HG03064 (cell line): Measurements from ENCODE around the gene TGFBR3.

ENCODE experiments used
- ATAC-seq: cut with Tn5 transposase; IDR thresholded peaks from one replicate; pipeline ENCODE4 v1.9.1; 2021; ENCODE audit warnings: low read depth; ENCODE audit not compliant: unreplicated experiment

Gene TGFBR3

DNA sequence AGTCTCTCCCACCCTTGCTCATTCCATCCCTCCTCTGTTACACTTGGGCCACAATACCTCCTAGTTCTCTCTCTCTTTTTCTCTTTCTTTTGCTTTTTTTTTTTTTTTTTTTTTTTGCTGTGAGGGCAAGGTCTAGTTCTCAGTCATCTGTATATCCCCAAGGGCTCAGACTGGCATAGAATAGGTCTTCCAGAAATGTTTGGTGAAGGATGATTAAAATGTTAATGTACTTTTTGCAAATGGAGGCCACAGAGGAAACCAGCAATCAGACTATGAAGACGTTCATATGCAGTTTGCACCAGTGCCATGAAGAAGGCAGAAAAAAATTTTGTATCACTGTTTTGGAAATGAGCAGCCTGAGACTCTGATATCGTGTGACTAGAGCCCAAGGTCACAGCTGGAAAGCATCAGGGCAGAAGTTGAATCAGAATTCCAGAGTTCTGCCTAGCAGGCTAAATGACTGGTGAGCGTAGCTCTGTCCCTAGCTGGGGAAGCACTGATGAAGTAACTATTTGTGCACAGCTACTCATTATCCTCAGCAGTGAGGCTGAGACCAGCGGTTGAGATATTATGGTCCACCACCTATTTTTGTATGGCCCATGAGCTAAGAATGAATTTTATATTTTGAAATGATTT is 186.5 kb downstream of the TGFBR3 start:
- ATAC-seq: no peak

DNA sequence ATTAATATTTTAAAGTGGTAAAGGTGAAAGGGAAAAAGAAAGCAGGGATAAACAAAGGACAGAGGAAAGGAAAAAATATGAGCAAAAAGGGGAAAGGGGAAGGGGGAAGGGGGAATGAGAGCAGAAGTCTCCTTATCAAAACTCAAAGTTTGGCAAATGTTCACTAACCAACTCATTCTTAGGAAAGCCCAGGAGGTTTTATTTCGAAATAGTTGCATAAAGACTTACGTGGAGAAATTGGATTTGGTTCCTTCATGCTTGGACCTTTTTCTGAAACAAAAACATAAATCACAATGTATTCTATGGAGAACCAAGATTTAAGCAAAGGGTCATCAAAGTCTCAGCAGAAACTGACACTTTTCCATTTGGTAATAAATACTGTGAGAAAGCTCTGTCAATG is 188.1 kb downstream of the TGFBR3 start:
- no peak for ATAC-seq

DNA sequence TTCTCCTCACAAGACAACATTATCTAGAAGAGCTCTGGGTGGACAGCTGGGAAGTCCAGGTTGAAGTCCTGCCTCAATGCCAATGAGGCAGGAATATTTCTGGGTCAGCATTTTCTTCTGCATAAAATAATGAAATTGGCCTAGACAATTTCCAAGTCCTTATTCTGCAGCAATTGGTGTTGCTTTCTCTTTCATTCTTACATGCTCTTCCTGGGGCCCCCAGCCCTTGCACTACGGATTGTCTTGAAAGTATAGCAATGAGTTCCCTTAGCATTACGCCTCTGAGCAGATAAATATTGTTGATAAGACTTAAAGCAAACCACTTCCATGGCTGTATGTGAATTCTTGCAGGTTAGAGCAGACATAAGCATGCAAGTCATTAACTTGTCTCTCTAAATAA is 188.5 kb downstream of the TGFBR3 start:
- ATAC-seq: no peak

DNA sequence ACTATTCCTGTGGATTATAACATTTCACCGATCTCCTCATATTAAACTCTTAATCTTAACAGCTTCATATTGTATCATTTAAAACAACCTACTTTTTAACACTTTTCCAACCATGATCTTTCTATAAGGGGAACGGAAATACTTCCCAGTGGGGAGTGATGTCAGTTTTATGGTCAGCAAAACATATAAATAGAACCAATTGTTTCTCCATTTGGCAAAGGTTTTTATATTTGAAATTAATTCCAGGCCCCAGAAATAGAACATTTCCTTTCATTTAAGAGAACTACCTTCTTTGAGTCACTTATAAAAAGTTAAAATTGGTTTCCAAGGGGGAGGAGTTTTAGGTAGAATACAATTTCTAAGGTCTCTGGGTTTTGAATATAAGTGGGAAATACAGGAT is 189.6 kb downstream of the TGFBR3 start:
- no peak for ATAC-seq

DNA sequence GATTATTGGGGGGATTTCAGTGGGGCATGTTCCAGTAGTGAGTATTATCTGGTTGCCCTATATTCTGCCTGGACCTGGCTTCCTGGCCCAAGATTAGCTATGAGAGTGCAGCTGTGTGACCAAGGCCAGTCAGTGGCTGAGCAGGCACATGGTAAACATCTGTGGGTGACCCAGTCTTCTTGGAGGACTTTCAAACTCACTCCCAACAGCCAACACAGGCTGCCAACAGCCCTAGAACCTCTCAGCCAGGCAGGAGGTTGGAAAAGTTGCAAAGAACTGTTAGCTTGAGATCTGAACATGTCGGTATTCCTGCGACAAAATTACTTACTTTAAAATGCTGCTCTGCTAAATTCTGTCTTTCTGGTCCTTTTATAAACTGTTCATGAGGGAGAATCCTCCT is 192.4 kb downstream of the TGFBR3 start:
- ATAC-seq: no peak

DNA sequence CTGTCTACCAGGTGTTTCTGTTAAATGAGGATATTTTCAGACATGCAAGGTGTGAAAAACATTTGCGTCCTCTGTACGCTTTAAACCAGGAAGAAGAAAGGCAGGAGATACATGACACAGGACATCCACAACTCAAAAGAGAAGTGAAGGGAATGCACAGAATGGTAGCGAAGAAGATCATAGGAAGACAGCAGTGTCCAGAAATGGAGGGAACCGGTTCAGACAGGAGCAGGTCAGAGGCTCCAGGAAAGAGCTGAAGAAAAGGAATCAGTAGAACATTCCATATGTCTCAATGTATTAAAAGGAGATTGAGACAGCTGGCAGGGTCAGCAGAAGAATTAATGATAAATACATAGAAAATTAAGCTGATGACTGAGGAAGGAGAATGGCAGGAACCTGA is 194.4 kb downstream of the TGFBR3 start:
- ATAC-seq: no peak

DNA sequence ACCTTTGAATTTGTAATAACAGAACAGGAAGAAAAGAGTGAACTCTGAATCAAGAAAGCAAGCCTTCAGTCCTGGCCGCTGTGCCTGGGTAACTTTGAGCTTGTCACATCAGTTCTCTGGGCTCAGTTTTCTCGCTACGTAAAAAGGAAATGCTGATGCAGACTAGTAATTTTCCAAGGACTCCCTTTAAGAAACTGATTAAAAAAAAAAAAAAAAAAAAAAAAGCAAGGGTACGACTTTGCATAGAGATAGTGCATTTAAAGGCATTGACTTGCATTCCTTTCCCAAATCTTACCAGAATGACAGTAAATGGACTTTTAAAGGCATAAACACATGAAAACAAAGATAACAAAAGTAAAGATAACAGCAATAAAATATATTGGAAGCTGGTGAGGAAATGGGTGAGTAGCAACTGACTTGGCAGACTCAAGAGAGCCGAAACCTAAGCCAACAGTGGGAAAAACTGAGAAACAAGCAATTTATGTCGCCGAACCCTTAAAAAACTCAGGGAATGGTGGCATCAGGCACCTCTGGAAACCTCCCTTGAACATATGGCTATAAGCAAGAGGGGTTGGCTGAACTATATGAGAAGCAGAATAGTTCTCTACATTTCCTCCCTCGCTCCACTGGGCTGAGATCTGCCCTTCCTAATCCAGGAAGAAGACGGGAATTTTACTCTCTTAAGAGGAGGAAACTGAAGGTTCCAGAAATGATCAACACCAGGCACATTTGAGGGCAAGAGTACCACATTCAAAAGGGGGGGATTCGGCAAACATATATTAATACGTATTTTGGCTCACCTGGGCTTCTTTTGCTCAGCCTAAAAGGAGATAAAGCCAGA is 196.1 kb downstream of the TGFBR3 start:
- ATAC-seq: no peak

DNA sequence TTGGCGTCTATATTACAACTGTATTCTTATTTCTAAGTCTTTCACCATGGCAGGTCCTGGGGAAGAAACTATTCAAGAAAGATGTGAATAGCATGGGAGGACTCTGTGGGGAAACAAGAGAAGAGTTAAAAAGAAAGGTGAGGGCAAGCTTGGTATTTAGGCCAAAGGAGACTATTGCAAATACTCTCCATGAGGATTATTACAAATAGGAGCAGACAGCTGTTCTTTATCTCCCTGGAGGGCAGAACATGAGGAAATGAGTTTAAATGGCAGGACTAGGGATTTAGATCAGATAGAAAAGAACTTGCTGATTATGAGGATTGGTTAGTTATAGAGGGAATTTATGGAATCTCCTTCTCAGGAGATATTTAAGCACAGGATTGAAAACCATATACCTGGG is 198.5 kb downstream of the TGFBR3 start:
- ATAC-seq: no peak

DNA sequence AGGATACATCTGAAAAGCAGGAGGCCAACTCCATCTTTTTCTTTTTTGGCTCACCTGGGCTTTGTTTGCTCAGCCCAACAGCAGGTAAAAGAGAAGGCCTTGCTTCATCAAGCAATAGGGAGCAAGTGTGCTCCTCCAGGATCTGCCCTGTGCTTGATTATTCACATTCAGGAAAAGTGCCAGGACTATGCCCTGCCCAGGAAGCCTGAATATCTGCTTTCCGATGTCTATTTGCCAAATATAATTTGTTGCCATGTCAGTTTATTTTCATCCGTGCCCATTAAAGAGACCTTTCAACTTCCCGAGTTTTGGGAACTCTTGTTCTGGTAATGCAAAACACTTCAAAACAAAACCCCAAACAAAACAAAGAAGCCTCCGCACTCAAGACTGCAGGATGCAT is 200.0 kb downstream of the TGFBR3 start:
- no peak for ATAC-seq

DNA sequence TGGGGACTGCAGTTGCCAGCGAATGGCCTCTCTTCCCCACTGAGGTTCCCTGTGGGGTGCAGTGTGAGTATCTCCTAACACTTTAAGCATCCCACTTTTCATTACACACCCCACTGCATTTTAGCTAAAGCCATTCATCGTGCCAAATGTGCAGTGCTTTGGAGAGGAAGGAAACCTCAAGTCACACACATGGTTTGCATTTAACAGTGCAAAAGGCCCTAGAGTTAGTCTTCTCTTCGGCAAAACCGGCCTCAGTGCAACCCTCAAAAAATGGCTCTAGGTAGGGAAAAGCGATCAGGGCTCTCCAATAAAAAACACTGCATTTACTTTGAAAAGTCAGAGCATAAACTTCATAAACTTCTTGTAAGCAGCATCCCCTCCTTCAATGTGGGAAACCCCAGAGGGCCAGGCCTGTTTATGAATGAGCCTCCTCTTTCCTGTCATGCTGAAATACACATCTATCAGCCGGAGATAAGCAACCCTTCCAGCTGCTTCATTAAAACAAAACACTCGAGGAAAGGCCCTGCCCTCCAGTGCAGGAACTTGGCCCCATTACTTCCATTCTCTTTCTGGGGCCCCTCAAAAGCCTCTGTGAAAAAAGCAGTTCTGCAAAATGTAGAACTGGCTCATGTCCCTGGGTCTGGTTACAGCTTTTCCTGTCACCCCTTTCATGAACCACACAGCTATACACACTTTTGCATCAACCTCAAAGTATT is 201.3 kb downstream of the TGFBR3 start:
- no peak for ATAC-seq

DNA sequence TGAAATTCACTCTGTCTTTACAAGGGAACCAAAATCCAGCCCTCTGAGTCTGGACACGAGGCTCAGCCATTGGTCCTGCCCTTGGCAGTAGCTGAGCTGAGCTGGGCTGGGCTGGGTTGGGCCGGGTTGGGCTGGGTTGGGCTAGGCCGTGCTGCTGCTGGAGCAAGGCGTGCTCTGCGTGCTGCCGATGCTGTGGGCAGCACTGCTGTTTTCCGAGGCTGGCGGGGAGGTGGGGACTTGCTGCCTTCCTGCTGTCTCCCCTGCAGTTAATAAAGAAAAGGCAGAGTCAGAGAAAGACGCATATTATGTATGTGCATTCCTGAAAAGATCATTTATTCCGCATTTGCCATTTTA is 202.4 kb downstream of the TGFBR3 start:
- ATAC-seq: no peak

DNA sequence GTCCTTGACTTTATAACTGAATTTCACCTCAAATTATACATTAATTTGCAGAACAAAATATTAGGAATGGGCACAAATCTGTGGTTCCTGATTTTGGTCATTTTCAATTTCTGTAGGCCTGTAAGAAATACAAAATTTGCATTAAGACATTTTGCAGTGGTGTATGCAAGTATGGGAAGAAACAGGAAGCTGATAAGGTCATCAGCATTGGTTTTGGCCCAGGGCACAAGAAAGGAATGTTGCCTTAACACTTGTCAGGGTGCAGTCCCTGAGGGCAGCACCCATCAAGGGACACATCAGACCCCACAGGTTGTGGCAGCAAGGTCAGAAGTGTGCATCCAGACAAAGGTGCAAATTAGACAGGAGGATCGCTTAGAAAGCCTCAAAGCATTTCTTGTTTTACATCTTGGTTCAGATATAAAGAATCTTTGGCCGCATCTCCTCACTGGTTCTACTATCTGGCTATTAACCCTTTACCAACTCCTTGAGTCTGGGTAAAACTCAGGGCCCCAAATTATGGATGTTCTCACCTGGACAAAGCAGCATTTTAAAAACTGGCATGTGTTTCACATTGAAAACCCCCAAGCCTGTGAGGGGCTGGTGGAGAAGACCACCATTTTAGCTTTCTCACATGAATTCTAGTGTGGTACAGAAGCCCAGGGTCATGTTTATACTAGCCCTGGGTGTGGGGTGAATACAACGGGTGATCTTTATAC is 202.9 kb downstream of the TGFBR3 start:
- no peak for ATAC-seq

DNA sequence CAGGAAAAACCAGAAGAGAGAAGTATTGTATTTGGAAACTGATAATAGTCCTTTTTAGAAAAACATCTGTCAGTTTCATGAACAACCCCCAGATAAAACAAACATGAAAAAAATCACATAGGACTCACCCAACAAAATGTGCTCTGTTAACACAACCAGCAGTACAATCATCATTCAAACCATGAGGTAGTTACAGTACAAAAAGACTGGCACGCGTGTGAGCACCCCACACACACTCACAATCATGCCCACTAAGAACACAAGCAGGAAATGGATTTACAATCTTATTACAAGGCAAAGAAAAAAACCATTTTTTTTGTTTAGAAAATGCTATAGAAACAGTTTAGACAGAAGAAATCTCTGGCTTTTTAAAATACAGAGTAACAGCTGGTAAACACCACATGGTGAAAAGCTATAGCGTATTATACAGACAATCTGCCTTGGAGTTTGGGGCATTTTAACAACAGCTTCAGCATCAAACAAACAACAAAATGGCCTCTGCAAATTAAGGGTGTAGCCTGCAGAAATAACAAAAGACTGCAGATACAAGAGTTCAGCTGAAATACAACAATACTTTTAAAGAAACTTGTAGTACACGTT is 205.3 kb downstream of the TGFBR3 start:
- no peak for ATAC-seq

DNA sequence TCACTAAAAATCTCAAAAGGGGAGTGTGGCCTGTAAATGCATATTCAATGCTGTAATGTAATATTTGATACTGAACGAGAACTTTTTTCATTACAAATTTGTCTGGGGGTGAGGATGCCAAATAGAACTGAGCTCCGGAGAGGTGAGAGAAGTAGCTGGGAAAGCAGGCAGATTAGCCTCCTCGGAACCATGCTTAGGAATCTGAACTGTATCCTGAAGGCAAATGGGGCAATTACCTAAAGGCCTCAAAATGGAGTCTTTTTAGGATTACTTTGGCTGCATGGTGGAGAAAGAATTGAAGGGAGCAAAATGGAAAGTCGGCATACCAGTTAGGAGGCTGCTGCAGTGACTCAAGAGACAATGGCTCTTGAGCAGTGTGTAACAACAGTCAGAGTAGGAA is 206.5 kb downstream of the TGFBR3 start:
- no peak for ATAC-seq

DNA sequence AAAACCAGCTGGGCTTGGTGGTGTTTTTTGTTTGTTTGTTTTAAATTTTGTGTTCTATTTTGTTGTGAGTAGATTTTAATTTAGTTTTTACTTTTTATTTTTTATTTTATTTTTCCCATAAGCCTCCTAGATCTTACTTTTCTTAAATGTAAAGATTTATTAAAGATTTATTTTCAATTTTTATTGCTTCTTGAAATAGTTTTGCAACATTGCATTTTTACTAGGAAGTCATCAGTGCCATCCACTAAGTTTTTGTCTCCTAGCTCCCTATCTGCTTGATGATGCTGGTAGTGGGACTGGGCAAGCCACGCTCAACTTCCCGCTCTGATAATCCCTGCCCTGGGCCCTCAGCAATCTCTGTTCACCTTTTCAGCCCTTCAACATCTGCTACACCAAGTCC is 209.9 kb downstream of the TGFBR3 start:
- no peak for ATAC-seq

DNA sequence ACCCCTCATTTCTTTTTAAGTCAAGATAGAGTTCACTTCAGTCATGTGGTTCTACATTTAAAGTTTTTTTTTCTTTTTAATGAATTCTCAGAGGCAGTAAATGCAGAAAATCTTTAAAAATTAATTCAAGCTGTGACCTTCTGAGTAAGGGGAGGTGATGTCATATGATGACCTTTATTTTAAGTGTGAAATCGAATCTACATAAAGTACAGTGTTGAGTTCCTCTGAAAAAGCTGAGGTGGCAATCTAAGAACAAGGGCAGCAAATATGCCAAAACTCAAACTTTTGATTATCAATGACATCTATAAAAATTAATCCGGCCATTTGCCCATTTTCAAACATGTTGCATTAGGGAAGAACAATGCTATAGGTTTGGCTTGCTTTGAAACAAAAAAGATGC is 211.8 kb downstream of the TGFBR3 start:
- ATAC-seq: no peak

DNA sequence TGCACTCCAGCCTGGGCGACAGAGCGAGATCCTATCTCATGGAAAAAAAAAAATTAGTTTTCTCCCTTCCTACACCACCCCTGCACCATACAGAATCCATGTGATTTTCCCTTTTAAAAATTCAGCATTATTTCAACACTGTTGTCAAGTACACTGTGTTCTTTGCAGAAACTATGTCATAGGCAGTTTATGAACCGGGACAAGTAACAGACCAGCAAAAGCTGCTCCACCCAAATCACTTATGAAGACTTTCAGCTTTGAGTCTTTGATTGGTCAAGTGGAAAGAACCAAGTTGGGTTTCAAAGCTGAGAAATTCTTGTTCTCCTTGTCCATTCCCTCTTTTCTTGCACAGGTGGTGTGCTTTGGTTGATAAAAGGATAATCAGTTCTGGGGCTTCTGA is 212.3 kb downstream of the TGFBR3 start:
- no peak for ATAC-seq

DNA sequence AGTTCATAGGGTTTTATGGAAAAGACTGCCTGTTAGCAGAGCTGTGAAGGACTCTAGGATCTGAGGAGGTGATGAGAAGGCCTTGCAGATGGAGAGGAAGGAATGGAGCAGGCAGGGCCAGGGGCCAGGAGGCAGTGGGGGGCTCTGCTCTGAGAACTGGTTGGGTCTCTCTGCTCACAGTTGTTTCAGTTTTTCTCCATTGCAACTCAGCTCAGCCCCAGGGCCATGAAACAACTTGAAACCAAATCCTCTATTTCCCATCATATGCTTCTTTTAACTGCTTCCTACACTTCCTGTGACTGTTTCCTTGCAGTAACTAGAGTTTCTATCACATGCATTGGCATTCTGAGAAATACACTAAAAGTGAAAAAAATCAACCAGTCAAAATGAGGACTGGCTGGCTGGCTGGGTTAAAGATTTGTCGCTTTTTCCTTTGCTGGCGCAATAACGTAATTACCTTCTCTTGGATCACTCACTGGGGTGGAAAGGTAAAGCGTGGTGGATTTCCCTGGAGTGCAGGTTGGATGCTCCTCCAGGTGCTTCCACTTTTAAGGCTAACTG is 213.3 kb downstream of the TGFBR3 start:
- ATAC-seq: no peak

DNA sequence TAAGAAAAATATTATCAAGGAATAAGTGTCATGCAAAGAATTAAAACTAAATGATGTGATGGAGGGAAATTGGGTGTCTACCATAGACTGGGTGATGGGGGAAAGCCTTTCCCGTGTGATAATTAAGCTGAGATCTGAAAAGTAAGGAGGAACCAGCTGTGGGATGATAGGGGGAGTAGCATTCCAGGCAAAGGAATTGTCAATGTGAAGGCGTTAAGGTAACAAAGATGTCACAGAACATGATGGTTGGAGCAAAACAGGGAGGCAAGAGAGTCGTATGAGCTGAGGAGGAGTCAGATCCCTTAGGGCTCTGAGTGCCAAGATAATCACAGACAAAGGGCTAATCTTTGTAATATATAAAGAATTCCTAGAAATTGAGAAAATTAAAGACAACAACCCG is 215.2 kb downstream of the TGFBR3 start:
- no peak for ATAC-seq

DNA sequence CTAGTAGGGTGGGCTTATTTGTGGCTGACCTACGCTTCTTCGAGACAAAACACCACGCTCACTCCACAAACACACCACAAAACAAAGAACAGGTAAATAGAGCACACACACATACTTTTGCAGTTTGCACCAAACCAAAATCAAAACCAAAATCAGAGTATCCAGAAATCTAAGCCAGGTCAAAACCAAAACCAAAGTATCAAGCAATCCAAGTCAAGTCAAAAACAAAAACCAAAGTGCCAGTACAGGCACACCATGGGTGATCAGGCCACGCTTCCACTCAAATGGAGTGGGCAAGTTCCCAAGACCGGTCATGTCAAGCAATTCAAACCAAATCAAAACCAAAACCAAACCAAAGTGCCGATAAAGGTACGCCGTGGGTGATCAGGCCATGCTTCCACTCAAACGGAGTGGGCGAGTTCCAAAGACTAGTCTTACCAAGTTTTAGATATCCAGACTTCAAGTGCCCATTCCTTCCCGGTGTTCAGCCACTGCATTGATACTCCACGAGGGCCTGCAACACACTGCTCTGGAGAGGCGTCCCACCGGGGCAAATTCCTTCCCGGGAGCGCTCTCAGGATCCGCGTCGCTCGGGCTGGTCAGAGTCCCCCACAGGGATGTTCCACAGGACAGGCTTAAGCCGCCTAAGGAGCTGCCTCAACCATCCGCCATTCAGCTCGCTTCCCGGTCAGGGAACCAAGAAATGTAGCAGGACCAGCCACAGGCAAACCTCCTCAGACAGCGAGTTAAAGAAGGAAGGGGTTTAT is 216.2 kb downstream of the TGFBR3 start:
- ATAC-seq: no peak
